Hypothalamus (tissue), 51 donors: ENCODE data around the gene PDE6D.
A peak's percentile ranks its signal among the peaks of the same experiment; 100 is the strongest.
"Not testable (repeated sequence)": the region's sequence is repeated elsewhere in the genome, so short reads cannot be mapped to it uniquely, and the experiment has no call there.

Source experiments
- DNase-seq, 51 donors: peaks; one replicate each; lab custom pipeline; 2025; lab: John Stamatoyannopoulos, UW

PDE6D gene

DNA sequence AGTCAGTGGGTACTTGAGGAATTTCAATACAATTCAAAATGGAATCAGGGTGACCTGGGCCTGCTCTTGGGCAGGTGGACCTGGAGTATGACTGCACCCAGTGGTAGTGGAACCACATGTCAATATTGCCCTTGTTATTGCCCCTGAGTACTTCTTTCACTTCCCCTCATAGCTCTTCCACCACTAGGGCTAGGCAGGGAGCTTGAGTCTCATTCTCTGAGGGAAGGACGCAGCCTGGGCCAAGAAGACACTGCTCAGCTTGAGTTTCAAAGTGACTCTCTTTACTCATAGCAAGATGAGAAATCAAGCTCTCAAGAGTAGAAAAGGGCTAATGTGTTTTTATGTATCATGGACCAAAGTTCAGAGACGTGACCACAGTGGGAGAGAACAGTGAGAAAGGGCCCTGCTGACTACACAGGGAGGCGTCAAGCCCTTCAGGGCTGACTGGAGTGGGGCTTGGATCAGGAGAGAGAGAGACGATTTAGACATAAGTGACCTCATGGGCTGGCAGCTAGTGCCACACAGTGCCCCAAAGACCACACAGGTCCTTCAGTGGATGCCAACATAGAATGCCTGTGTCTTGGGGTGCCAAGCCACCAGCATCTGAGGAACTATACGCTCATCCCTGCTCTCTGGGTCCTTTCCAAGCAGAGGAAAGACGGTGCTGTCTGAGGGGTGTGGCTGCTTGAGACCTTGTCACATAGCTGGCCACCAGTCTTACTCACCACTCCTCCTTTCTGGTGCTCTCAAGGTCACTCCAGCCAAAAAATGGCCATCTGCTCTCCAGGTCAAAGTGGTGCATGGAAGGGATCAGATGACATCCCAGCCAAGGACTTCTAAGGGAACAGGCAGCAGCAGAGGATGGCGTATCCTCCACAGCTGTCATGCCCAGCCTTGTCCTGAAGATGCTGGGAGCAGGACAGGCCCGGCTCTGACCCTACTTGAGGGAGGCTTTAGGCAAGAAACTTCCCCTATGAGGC lies 59.8 kb downstream of the PDE6D start:
- no peak for DNase-seq

DNA sequence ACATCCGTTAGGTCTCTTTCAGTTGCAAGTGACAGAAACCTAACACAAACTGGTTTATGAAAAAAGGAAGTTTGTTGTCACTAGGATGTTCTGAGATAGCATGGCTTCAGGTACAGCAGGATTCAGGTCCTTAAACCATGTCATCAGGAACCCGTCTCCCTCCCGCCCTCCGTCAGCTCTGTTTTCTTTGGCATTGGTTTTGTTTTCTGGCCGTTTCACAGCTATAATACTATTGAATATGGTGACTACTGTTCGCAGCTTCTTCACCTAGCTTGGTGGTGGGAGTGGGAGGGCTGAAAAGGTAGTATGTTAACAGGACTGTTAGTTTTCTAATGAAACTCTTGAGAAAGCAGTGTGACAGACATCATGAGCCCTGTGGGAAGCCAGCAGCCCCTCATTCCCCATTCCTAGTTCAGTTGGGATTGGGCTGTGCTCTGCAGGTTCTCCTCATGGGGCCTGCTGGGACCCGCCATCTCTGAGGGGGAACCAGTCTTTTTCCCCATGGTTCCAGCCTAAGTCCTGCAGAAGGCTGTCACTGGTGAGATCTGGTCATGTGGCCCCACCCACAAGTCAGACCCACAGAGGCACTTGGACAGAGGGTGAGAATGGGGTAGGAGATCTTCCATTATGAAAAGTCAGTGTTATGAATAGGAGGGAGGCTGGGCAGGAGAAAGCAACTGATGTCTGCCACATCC lies 60.6 kb downstream of the PDE6D start:
- DNase-seq = no peak

GRCh38 chr2:231718799-231719198 lies 62.3 kb downstream of the PDE6D start:
- DNase-seq = no peak

- peak in 1 of 51 donors; percentile 2 for DNase-seq
Measured at GRCh38 chr2:231717281-231718171, 63.6 kb downstream of the PDE6D start.

DNA sequence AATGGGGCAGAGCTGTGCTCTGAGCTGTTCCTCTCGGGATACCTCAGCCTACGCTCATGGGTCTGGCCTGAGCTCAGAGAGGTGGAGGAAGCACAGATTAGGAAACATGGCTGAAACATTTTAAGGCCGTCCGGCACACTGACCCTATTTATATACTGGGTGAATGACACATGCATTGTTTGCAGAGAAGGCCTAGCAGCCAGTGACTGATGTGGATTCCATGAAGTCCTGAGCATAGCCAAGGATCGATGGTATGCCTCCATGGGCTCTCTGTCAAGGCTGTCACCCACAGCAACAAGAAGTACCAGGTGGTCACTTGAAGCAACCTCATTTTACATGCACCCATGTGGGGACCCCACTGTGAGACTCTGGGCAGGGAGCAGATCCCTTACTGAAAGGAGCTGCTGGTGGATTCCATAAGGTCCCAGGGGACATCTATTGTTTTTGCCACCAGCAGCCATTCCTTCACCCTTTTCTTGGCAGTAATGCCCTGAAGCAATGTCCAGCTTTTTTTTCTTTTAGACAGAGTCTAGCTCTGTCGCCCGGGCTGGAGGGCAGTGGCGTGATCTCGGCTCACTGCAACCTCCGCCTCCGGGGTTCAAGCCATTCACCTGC lies 64.3 kb downstream of the PDE6D start:
- no peak for DNase-seq

DNA sequence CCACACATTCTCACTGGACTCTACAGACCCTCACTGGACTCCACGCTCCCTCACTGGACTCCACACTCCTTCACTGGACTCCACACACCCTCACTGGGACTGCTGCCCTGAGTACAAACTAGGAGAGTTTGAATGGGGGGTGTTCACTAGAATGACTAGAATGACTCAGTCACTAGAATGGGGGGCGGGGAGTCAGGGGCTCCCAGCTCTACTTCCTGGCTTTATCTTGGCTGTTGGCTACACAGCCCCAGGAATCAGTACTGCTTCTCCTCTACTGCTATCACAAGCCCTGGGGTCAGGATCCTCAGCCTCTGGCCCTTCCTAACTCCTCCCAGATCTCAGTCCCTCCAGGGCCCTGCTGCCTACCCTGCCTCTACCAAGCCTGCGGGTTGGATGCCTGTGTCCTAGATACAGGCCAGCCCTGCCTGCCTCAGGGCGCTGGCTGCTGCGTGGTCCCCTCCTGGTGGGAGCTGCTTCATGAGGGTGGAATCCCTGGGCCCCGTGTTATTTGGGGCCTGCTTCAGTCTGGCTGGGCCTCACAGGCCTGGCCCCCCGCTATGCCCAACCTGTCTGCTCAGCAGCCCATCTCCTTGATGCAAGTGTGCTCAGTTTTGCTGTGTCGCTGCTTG lies 65.0 kb downstream of the PDE6D start:
- DNase-seq = no peak

GRCh38 chr2:231715499-231715837 lies 65.6 kb downstream of the PDE6D start:
- no peak for DNase-seq

GRCh38 chr2:231714639-231715498 lies 66.2 kb downstream of the PDE6D start:
- DNase-seq = peak in 45 of 51 donors; percentile 8 to 85 (median 45)

- DNase-seq = peak in 48 of 51 donors; percentile 22 to 84 (median 64)
Measured at GRCh38 chr2:231713730-231714638, 67.1 kb downstream of the PDE6D start.

- not testable (repeated sequence) for DNase-seq
Measured at GRCh38 chr2:231713406-231713729, 67.7 kb downstream of the PDE6D start.

DNA sequence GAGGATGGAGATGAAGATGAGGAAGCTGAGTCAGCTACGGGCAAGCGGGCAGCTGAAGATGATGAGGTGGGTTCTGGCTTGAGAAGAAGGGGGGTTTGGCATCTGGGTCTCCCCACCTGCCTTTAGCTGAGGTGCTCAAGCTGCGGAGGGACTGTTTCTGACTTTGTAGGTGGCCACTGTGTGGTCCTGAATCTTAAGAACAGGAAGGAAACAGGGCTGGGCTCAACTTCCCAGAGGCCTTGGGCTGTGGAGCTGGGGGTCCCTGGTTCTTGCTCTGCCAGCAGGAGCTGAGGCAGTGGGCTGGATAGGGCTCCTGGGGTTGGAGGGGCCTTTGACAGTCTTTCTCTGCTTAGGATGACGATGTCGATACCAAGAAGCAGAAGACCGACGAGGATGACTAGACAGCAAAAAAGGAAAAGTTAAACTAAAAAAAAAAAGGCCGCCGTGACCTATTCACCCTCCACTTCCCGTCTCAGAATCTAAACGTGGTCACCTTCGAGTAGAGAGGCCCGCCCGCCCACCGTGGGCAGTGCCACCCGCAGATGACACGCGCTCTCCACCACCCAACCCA lies 68.5 kb downstream of the PDE6D start:
- DNase-seq = not testable (repeated sequence)

DNA sequence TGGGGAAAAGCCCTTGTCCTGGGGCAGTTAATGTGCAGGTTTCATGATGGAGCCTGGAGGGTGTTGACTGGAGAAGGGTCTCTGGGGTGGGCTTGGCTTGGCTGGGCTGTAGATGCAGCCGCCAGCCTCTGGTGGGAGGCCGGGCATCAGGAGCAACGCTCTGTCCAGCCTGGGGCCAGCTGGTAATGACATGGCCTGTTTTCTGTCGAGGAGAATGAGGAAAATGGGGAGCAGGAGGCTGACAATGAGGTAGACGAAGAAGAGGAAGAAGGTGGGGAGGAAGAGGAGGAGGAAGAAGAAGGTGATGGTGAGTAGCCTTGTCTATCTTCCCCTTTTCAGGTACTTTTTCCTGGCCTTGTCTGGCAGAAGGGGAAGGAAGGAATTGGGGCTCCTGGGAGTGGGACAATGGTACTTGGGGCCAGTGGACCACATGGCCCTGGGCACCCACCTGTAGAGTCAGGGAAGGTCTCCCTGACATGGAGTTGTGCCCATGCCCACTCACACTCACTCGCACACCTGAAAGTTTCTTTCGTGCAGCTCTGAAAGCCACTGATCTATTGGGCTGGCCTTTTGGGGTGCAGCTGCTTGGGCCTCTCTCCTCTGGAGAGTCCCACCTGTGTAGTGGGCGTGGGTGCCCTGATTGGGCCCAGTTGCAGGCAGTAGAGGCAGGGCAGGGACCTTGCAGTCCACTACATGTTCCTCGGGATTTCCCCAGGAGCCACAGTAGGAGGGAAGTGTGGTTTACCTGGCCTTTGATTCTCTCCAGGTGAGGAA lies 69.2 kb downstream of the PDE6D start:
- DNase-seq = no peak

DNA sequence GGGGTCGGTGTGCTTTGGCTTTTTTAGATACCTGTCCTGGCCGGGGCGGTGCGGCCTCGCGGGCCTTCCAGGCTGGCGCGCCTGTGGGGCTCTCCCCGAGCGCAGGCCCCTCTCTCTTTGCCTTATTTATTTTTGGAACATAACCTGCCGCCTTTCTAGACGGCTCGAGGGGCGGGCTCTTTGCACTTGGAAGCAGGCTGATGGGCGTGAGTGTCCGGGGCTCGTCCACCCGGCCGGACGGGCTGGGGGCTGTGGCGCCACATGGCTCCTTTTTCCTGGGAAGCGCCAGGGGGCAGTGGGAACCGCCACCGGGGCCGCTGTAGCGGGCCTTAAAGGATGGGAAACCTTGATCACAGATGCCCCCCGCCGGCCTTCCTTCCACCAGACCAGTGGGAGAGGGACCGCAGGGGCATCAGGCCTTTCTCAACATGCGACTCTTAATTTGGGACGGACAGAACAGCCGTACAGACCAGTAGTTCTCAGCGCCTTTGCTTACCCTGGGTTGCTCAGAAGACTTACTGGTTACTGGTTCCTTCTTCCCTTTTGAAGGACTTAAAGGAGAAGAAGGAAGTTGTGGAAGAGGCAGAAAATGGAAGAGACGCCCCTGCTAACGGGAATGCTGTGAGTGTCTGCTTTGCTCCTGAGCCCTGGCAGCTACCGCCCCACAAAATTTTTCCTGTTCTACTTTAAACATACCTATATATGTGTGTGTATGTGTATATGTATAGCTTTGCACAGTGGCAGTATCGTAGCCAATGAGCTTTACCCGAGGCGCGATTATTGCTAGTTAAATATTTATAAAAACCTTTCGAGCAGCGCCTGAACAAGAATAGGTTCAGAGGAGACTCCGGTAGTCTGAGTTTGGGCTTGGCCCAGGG lies 70.0 kb downstream of the PDE6D start:
- DNase-seq = peak in 15 of 51 donors; percentile 16 to 61 (median 35)

- DNase-seq = peak in 50 of 51 donors; percentile 34 to 90 (median 74)
Measured at GRCh38 chr2:231709981-231710798, 70.9 kb downstream of the PDE6D start.

DNA sequence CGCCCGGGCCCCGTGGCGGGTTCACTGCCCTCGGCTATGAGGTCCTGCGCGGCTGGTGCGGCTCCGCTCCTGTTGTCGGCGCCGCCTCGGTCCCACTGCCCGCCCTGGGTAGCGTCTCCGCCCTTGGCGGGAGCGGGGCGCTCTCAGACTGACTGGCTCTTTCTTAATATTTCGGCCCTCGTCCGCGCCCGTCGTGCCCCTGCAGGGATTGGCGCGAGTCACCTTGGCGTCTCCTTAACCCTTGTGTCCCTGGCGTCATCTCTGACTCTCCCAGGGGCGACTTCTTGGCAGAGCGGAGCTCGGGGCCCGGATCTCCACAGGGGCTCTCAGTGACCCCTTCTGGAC lies 71.5 kb downstream of the PDE6D start:
- peak in 22 of 51 donors; percentile 20 to 73 (median 47) for DNase-seq
